HG02642 (cell line): Measurements from ENCODE around the gene KCNMB1.

Experiments
- ATAC-seq: cut with Tn5 transposase; IDR thresholded peaks from one replicate; pipeline ENCODE4 v1.9.1; 2021; ENCODE audit warnings: mild to moderate bottlenecking; ENCODE audit not compliant: unreplicated experiment, poor library complexity

KCNMB1 gene

GRCh38 chr5:170388818-170389549 lies at the start of gene KCNMB1:
KCNMB1 (minus strand) TSS chr5:170389367; CDS start chr5:170385447, 3,920 bp downstream.
- ATAC-seq, result no peak

GRCh38 chr5:170438581-170438980 lies 49.4 kb upstream of the KCNMB1 start:
- ATAC-seq, result no peak

- no peak for ATAC-seq
Observed at GRCh38 chr5:170437621-170438375, 48.6 kb upstream of the KCNMB1 start.

GRCh38 chr5:170436335-170436734 lies 47.2 kb upstream of the KCNMB1 start:
- ATAC-seq, result no peak

GRCh38 chr5:170434966-170435605 lies 45.9 kb upstream of the KCNMB1 start:
- ATAC-seq, result peak; percentile 80

- ATAC-seq, result no peak
Observed at GRCh38 chr5:170432669-170433068, 43.5 kb upstream of the KCNMB1 start.

- ATAC-seq, result no peak
Observed at GRCh38 chr5:170431571-170431970, 42.4 kb upstream of the KCNMB1 start.

GRCh38 chr5:170430866-170431437 lies 41.8 kb upstream of the KCNMB1 start:
- no peak for ATAC-seq

GRCh38 chr5:170430256-170430655 lies 41.1 kb upstream of the KCNMB1 start:
- no peak for ATAC-seq

GRCh38 chr5:170429014-170429413 lies 39.8 kb upstream of the KCNMB1 start:
- ATAC-seq, result no peak

- ATAC-seq, result no peak
Observed at GRCh38 chr5:170427672-170428236, 38.6 kb upstream of the KCNMB1 start.

- no peak for ATAC-seq
Observed at GRCh38 chr5:170426786-170427185, 37.6 kb upstream of the KCNMB1 start.

- no peak for ATAC-seq
Observed at GRCh38 chr5:170426149-170426767, 37.1 kb upstream of the KCNMB1 start.

GRCh38 chr5:170425731-170426130 lies 36.6 kb upstream of the KCNMB1 start:
- no peak for ATAC-seq

- ATAC-seq, result no peak
Observed at GRCh38 chr5:170424629-170425028, 35.5 kb upstream of the KCNMB1 start.

GRCh38 chr5:170423692-170424091 lies 34.5 kb upstream of the KCNMB1 start:
- no peak for ATAC-seq

- ATAC-seq, result no peak
Observed at GRCh38 chr5:170421826-170422225, 32.7 kb upstream of the KCNMB1 start.

- peak; percentile 61 for ATAC-seq
Observed at GRCh38 chr5:170420806-170421412, 31.7 kb upstream of the KCNMB1 start.

GRCh38 chr5:170419643-170420042 lies 30.5 kb upstream of the KCNMB1 start:
- no peak for ATAC-seq

- no peak for ATAC-seq
Observed at GRCh38 chr5:170418736-170419135, 29.6 kb upstream of the KCNMB1 start.
